ENCODE data around the gene KIF2B. TPM values are rescaled to one million over a fixed set of nuclear protein-coding genes. Genes with fewer than 3 reads are reported as not detected.

Gene KIF2B
- total and polyA plus RNA-seq, 2 experiments from 2014 or later: 0.08 TPM; not detected in 1

DNA sequence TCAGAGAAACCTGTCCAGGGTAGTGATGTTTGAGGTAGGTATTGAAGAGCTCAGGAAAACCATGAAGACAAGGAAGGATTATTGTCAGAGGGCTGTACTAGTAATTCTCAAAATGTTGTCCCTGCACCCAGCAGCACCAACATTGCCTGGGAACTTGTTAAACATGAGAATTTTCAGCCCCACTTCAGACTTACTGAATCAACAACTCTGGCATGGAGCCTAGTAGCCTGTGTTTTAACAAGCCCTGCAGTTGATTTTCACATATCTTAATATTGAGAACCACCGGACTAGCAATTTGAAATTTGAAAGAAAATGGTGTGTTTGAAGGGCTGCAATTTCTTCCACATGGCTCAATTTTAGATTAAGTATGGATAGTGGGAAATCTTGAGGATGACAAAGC lies 2.8 kb upstream of the KIF2B start (continued):
- TF ChIP-seq ZNF462 (CRISPR knock-in tag; IDR thresholded peaks at IDR 0.05): no peak
- no peak for TF ChIP-seq CREB1 (CRISPR knock-in tag; IDR thresholded peaks at IDR 0.05; ENCODE audit: low read depth)
- no peak for TF ChIP-seq ZNF331 (CRISPR knock-in tag; IDR thresholded peaks at IDR 0.05; ENCODE audit: low read depth)

- H2AFZ ChIP-seq: no peak overlapping the region
- no peaks in the 10 kb centered on the region for H4K20me1 ChIP-seq (replicated peaks; ENCODE audit: insufficient read depth)
- no peaks in the 10 kb centered on the region for H3K4me1 Mint-ChIP-seq
- no peak overlapping the region for H3K4me2 ChIP-seq
- H3K27me3 Mint-ChIP-seq (ENCODE audit: insufficient read depth, low read depth, poor library complexity): no peaks in the 10 kb centered on the region
- H3K9me3 Mint-ChIP-seq: peaks cover 15% of the 10 kb centered on the region; the same call in 1 of the 3 replicates
- H3K36me3 Mint-ChIP-seq (ENCODE audit: low read depth): peaks cover 20% of the 10 kb centered on the region; the same call in 2 of the 3 replicates
- H3K27me3 ChIP-seq (ENCODE audit: insufficient read depth): no peaks in the 10 kb centered on the region; the same call in 1 of the 2 replicates
- no peaks in the 10 kb centered on the region for H3F3A ChIP-seq (replicated peaks; ENCODE audit: low read depth)
- DNase-seq (ENCODE audit: low spot score): no peak
- H3K4me1 ChIP-seq (ENCODE audit: insufficient read depth): no peaks in the 10 kb centered on the region
- H3K27ac Mint-ChIP-seq: no peak overlapping the region
- no peak overlapping the region for H3K27ac ChIP-seq (ENCODE audit: low read depth)
- H3K36me3 ChIP-seq (ENCODE audit: insufficient read depth): no peaks in the 10 kb centered on the region
- H3K4me3 Mint-ChIP-seq: no peak overlapping the region
- H3K9me2 ChIP-seq (ENCODE audit: insufficient read depth): peaks cover 9% of the 10 kb centered on the region; the same call in 1 of the 2 replicates
- ATAC-seq: no peak
- H3K4me3 ChIP-seq: no peak overlapping the region
- no peaks in the 10 kb centered on the region for H3K79me2 ChIP-seq (replicated peaks; ENCODE audit: insufficient read depth)
- TF ChIP-seq POLR2AphosphoS5 (IDR thresholded peaks at IDR 0.05; ENCODE audit: low read depth) (no peak), ZNF331 (CRISPR knock-in tag; IDR thresholded peaks at IDR 0.05; ENCODE audit: low read depth) (no peak), NANOG (IDR thresholded peaks at IDR 0.05; ENCODE audit: borderline replicate concordance) (no peak), ZNF114 (CRISPR knock-in tag; IDR thresholded peaks at IDR 0.05) (no peak), JUNB (IDR thresholded peaks at IDR 0.05; ENCODE audit: unreplicated experiment) (no peak), CREB1 (CRISPR knock-in tag; IDR thresholded peaks at IDR 0.05; ENCODE audit: low read depth) (no peak), EZH2phosphoT487 (IDR thresholded peaks at IDR 0.05; ENCODE audit: unreplicated experiment) (no peak), CTCF (conservative IDR thresholded peaks at IDR 0.05; ENCODE audit: low read depth in 2 of 2) (no peak)
- TF ChIP-seq, protein P1, sequence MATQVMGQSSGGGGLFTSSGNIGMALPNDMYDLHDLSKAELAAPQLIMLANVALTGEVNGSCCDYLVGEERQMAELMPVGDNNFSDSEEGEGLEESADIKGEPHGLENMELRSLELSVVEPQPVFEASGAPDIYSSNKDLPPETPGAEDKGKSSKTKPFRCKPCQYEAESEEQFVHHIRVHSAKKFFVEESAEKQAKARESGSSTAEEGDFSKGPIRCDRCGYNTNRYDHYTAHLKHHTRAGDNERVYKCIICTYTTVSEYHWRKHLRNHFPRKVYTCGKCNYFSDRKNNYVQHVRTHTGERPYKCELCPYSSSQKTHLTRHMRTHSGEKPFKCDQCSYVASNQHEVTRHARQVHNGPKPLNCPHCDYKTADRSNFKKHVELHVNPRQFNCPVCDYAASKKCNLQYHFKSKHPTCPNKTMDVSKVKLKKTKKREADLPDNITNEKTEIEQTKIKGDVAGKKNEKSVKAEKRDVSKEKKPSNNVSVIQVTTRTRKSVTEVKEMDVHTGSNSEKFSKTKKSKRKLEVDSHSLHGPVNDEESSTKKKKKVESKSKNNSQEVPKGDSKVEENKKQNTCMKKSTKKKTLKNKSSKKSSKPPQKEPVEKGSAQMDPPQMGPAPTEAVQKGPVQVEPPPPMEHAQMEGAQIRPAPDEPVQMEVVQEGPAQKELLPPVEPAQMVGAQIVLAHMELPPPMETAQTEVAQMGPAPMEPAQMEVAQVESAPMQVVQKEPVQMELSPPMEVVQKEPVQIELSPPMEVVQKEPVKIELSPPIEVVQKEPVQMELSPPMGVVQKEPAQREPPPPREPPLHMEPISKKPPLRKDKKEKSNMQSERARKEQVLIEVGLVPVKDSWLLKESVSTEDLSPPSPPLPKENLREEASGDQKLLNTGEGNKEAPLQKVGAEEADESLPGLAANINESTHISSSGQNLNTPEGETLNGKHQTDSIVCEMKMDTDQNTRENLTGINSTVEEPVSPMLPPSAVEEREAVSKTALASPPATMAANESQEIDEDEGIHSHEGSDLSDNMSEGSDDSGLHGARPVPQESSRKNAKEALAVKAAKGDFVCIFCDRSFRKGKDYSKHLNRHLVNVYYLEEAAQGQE (IDR thresholded peaks at IDR 0.05; ENCODE audit: unreplicated experiment): no peak
Measured at GRCh38 chr17:53823341-53824050, 769 bp downstream of the KIF2B start.

Data from GM23338 (cell line).